CD4-positive, alpha-beta T cell treated with Interleukin-4 for 4 hours (primary cell): ENCODE results near the gene IGFBP5.

Experiments
- DNase-seq: peaks from one replicate; pipeline ENCODE4 v3.0.0-alpha.2; 2020

The IGFBP5 gene, protein sequence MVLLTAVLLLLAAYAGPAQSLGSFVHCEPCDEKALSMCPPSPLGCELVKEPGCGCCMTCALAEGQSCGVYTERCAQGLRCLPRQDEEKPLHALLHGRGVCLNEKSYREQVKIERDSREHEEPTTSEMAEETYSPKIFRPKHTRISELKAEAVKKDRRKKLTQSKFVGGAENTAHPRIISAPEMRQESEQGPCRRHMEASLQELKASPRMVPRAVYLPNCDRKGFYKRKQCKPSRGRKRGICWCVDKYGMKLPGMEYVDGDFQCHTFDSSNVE

DNA sequence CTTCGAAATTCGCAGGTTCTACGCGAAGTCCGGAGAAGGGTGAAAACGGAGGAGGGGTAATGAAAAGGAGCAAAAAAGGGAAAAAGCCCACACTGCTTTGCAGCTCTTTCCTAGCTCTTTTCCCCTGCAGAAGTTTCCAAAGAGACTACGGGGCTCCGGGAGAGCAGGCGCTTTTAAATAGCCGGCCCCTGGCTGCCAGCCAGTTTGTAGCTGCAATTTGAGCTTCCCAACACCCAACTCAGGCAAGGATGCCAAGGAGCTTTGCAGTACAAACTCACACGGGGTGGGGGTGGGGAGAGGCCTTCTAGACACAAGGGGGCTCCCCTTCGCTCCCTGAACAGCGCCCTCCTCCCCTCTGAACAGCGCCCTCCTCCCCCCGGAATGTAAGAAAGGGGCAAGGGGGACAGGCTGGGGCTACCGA, at the start of gene IGFBP5:
TSS of gene IGFBP5 (minus strand) at position 149 of the 421 bp plus-strand sequence. CDS start 774 bp downstream, outside the sequence.
- DNase-seq: no peak

DNA sequence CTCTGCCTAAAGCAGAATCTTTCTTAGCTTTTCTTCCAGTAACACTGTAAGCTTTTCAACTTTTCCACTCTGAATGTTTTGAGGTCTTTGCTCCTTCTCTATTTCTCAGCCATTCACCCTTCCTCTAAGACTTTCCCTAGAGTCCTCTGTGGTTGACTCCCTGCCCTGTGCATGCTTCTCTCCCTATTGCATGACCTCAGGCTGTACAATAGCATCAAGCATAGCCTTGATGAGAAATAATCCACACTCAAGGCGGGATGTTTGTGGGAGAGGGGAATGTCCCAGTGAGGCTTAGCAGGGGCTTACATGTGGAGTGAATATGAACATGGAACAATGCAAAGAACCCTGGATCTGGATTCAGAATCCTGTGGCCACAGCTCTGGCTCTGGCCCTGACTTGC, 48.4 kb upstream of the IGFBP5 start:
- no peak for DNase-seq

- DNase-seq: no peak
These were observed 47.1 kb upstream of the IGFBP5 start for GRCh38 chr2:216742411-216742810.

DNA sequence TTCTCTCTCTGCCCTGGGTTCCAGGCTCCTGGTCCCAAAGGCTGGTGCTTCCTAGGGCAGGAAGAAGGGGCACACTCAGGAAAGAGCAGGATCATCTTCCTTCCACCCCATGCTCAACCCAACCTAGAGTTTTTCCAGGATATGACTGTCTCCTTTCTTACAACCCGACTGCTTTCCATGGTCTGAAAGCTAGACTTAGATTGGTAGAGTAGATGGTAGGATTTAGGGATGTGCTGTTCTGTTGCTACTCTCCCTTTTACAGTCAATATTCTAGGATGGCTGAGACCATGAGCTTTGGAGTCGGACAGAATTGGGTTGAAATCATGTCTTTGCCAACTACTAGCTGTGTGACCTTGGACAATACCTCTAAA, 45.9 kb upstream of the IGFBP5 start:
- DNase-seq: no peak

DNA sequence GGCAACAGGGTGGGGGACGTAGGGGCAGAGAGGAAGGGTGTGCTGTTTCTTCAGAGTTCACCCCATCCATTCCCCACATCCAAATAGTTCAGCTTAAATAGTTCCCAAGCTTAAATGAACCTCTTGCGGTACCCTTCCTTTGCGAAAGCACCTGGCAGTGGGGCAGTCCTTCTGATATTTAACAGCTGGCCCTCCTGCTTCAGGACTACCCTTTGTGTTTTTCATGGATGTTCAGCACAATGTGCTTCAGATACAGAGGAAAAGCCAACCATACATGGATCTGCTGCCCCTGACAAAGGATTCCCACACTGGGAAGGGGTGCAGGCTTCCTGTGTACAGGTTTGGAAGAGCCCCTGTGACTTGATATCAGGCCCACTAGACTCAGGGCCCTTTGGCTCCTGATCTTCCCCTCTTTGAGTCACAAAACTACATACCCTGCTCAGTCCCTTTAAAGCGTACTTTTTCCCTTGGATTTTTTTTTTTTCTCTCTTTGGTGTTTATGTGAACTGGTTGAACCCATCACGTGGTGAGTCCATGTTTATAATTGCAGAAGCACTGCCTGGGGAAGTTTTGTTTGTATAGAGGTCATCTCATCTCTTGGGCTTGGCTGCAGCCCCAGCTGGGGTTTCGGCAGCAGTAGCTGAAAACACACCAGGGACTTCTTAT, 45.3 kb upstream of the IGFBP5 start:
- DNase-seq: no peak

GRCh38 chr2:216739035-216739434, 43.7 kb upstream of the IGFBP5 start:
- no peak for DNase-seq

GRCh38 chr2:216737676-216738075, 42.3 kb upstream of the IGFBP5 start:
- DNase-seq: no peak

DNA sequence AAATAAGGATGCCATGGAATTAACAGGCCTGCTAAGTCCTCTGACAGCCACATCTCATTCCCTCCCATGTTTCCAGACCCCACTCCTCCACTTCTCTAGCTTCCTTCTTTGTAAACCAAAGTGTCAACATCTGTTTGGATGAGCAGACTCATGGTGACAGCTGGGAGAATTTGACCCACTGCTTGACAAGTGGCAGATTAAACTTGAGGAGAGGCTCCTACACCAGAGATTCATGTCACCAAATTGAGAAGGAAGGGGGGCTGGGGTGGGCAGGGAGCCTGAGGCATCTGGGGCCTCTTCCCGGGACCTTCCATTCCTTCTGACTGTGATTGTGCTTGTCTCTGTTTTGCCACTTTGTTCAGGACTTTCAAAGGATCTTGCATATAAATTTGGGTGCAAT, 41.0 kb upstream of the IGFBP5 start:
- no peak for DNase-seq

DNA sequence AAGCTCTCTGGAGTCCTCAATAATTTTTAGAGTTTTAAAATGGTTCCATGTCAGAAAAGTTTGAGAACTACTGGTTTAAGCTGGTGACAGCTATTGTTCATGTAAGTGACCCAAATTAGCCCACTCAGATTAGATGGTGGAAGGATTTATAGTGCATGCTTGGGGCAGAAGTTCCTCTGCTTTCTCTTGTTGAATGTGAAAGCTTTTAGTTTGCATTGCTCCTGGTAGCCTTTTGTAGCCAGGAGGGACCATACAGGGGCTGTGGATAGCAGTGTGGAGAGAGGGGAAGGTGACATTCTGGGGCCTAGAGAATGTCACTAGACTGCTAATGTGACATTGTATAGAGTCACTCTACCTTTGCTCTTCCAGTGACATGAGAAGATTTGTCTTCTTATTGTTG, 40.3 kb upstream of the IGFBP5 start:
- no peak for DNase-seq

- no peak for DNase-seq
These were observed 39.7 kb upstream of the IGFBP5 start for GRCh38 chr2:216735086-216735485.

- no peak for DNase-seq
These were observed 37.7 kb upstream of the IGFBP5 start for GRCh38 chr2:216733046-216733445.

- no peak for DNase-seq
These were observed 37.0 kb upstream of the IGFBP5 start for GRCh38 chr2:216732334-216732733.

DNA sequence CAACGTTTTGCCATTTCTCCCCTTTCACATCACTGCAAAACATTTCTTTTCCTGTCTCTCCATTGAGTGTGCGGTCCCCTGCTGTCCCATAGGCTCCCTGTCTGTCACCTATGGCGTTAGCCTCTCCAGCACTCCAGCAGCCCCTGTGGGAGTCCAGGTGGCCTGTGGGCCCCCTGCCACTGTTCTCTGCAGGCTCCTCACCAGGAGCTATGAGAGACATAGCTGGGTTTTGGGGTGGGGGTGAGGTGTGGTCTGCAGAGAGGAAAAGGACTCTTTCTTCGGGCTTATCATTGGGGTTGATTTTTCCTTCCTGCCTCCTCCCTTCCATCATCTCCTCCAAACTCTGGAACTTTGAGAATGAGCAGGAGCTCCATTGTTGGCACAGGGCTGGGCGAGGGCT, 36.1 kb upstream of the IGFBP5 start:
- DNase-seq: no peak

- no peak for DNase-seq
These were observed 35.5 kb upstream of the IGFBP5 start for GRCh38 chr2:216730871-216731270.

DNA sequence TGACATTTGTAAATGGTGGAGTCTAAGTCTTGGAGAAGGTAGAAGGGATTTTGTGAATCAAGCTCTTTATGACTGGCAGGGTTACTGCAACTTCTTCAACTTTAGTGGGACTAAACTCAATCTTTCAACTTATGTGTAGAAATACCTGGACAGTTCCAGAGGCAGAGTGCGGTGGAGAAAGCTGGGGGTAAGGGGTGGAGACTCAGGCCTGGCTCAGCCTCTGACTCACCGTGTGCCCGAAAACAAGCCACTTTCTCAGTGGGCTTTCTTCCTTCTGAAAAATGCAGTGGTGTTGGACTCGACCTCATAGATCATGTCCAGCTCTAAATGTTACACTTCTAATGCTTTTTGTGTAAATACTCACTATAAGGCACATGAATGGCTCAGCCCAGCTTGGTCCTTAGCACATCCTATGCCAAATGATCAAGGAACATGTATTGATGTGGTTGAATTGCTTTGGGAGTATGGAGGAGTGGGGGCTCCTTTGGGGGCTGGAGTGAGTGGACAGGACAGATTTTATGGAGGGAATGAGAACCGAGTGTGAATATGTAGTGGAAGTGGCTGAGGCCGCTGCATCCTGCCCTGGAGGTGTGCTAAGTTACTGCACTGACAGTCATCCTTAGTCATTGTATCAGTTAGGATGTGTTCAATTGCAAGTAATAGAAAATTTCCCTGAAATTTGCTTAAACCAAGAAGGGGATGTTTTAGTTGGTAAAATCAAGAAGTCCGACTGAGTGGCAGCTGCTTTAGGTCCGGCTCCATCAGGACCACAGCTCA, 32.2 kb upstream of the IGFBP5 start:
- no peak for DNase-seq

DNA sequence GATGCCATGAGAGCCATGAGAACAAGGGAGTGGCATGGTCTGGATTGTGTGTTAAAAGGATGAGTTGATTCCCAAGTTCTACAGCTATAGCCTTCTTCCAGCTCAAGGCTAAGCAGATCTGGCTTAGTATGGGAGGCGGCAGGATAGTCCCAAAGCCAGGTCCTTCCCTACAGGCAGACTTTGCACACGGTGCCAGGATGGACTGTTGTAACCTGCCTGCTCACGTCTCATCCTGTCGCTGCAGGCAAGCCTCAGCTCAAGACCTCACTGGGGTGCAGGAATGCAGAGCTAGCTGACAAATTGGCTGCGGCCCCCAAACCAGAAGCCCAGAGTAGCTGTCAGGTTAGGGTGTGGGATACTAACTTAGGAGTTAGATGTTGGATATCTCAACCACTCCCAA, 28.8 kb upstream of the IGFBP5 start:
- DNase-seq: no peak

DNA sequence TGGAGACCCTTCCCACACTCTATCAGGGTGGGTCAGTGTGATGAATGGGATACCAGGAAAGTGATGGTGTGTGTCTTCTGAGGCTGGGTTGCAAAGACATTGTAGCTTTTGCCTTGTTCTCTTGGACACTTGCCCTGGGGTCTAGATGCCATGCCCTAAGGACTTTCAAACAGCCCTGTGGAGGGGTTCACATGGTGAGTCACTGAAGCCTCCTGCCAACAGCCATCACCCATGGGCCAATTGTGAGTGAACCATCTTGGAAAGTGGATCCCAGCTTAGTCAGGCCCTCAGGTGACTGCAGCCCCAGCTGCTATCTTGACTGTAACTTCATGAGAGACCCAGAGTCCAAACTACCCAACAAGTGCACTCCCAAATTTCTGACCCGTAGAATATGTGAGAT, 25.8 kb upstream of the IGFBP5 start:
- DNase-seq: no peak

GRCh38 chr2:216720722-216721121, 25.4 kb upstream of the IGFBP5 start:
- DNase-seq: no peak

GRCh38 chr2:216717907-216718615, 22.7 kb upstream of the IGFBP5 start:
- no peak for DNase-seq

DNA sequence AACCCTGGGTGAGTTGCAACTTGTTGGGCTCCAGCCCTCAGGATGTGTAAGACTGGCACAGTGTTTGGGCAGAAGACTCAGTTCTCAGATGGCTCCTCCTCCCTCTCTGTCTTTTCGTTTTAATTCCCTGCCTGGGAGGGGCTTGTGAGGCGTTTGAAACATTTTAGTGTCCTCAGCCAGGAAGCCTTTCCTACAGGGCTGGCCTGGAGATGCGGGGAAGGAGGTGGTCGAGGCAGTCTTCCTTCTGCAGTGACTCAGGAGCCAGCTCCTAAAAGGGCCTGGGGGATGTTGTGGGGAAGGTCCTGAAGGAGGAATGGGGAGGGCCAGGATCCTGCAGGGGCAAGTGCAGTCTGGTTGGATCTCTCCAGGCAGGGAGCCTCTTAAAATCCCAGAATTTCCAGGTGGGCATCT, 22.1 kb upstream of the IGFBP5 start:
- no peak for DNase-seq

DNA sequence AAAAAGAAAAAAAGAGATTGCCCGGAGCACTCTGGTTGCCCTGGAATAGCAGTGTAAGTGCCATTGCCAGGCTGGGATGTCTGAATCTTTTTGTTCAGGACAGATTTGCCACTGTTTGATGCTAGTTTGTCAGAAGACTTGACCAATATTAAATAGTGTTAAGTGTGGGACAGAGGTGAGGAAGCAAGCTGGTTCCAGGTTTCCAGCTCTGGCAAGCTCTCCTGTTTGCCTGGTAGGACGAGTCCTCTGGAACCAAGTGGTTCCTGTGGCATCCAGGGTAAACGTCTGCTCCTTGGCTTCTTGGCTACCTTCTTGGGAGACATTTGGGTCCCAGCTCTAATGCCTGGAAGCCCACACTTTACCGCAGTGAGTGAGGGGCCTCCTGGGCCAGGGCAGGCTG, 20.8 kb upstream of the IGFBP5 start:
- DNase-seq: no peak

- DNase-seq: no peak
These were observed 20.1 kb upstream of the IGFBP5 start for GRCh38 chr2:216715402-216715974.

DNA sequence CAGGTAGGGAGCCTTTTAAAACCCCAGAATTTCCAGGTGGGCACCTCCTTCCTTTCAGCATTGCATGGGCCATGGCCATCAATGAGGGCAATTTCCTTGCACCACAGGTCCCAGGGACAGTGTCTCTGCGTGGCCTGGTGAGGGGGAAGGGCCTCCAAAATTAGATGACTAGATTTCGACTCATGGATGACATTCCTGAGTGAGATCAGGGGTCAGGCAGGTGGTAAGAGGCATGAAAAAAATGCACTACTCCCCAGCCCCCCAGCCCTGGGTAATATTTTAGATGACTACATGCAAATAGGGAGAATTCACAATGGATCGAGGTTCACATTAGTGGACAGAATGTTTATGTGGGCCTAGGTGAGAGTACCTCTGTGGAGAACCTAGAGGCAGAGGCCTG, 19.0 kb upstream of the IGFBP5 start:
- no peak for DNase-seq
